Trophoblast cell (in vitro differentiated cells and primary cell): ENCODE measurements around the gene KRTAP9-3.
"Not testable (repeated sequence)": the region's sequence is repeated elsewhere in the genome, so short reads cannot be mapped to it uniquely, and the experiment has no call there.

Experiments
- DNase-seq, 2 donors: peaks; one replicate each; pipeline ENCODE4 v3.0.0-alpha.2; 2016
- H2AFZ ChIP-seq: 2 replicates; pipeline ENCODE4 v1.6.1; 2013; ENCODE audit warnings: low read length, moderate library complexity, mild to moderate bottlenecking; ENCODE audit not compliant: insufficient read depth, poor library complexity
- H2AK5ac ChIP-seq: 2 replicates; pipeline ENCODE4 v1.6.1; 2013; ENCODE audit warnings: mild to moderate bottlenecking, low read length
- H2BK120ac ChIP-seq: 2 replicates; pipeline ENCODE4 v1.6.1; 2013; ENCODE audit warnings: low read length, mild to moderate bottlenecking, moderate library complexity; ENCODE audit not compliant: insufficient read depth, poor library complexity
- H2BK12ac ChIP-seq: 2 replicates; pipeline ENCODE4 v1.6.1; 2013; ENCODE audit warnings: mild to moderate bottlenecking, low read length, moderate library complexity
- H2BK5ac ChIP-seq: 2 replicates; pipeline ENCODE4 v1.6.1; 2013; ENCODE audit warnings: low read length, low read depth, moderate library complexity, mild to moderate bottlenecking; ENCODE audit not compliant: poor library complexity
- H3K14ac ChIP-seq: 2 replicates; pipeline ENCODE4 v1.6.1; 2013; ENCODE audit warnings: mild to moderate bottlenecking, low read length
- H3K18ac ChIP-seq: 2 replicates; pipeline ENCODE4 v1.6.1; 2013; ENCODE audit warnings: mild to moderate bottlenecking, low read length
- H3K23ac ChIP-seq: 2 replicates; pipeline ENCODE4 v1.6.1; 2013; ENCODE audit warnings: low read length
- H3K27ac ChIP-seq: 2 replicates; pipeline ENCODE4 v1.5.1; 2013; ENCODE audit warnings: low read depth, mild to moderate bottlenecking, inconsistent platforms, low read length, moderate library complexity
- H3K27me3 ChIP-seq: 2 replicates; pipeline ENCODE4 v1.6.1; 2013; ENCODE audit warnings: inconsistent platforms, mild to moderate bottlenecking, low read length, moderate library complexity; ENCODE audit not compliant: insufficient read depth
- H3K36me3 ChIP-seq, 2 experiments: 1 replicate in 1 of 2; 2 replicates in 1 of 2; pipeline ENCODE4 v1.6.1; 2013; ENCODE audit warnings: low read length in 2 of 2, mild to moderate bottlenecking in 2 of 2, moderate library complexity in 1 of 2; ENCODE audit not compliant: insufficient read depth in 2 of 2, control insufficient read depth in 1 of 2
- H3K4ac ChIP-seq: 2 replicates; pipeline ENCODE4 v1.6.1; 2013; ENCODE audit warnings: low read depth, mild to moderate bottlenecking, low read length, moderate library complexity
- H3K4me1 ChIP-seq, 2 experiments: 1 replicate in 1 of 2; 2 replicates in 1 of 2; pipeline ENCODE4 v1.6.1; 2013; ENCODE audit warnings: low read length in 2 of 2, mild to moderate bottlenecking in 2 of 2, moderate library complexity in 1 of 2; ENCODE audit not compliant: insufficient read depth in 2 of 2, control insufficient read depth in 1 of 2
- H3K4me2 ChIP-seq: 2 replicates; pipeline ENCODE4 v1.6.1; 2013; ENCODE audit warnings: inconsistent platforms, mild to moderate bottlenecking, low read length, moderate library complexity
- H3K4me3 ChIP-seq: 2 replicates; pipeline ENCODE4 v1.5.1; 2013; ENCODE audit warnings: mild to moderate bottlenecking, low read depth, low read length, inconsistent platforms
- H3K79me1 ChIP-seq: one replicate; pipeline ENCODE4 v1.6.1; 2013; ENCODE audit warnings: low read length
- H3K79me2 ChIP-seq: 2 replicates; pipeline ENCODE4 v1.6.1; 2013; ENCODE audit warnings: low read length, mild to moderate bottlenecking; ENCODE audit not compliant: control insufficient read depth, insufficient read depth, poor library complexity
- H3K9ac ChIP-seq: 2 replicates; pipeline ENCODE4 v1.6.1; 2013; ENCODE audit warnings: mild to moderate bottlenecking, low read length
- H3K9me3 ChIP-seq: 2 replicates; pipeline ENCODE4 v1.6.1; 2013; ENCODE audit warnings: low read depth, mild to moderate bottlenecking, control low read depth, inconsistent platforms, low read length; ENCODE audit not compliant: insufficient read depth
- H4K12ac ChIP-seq: 2 replicates; pipeline ENCODE4 v1.6.1; 2013; ENCODE audit warnings: low read depth, mild to moderate bottlenecking, low read length, moderate library complexity
- H4K8ac ChIP-seq: 2 replicates; pipeline ENCODE4 v1.6.1; 2013; ENCODE audit warnings: low read depth, mild to moderate bottlenecking, low read length, moderate library complexity
- H4K91ac ChIP-seq: one replicate; pipeline ENCODE4 v1.6.1; 2013; ENCODE audit warnings: low read depth, mild to moderate bottlenecking, low read length, moderate library complexity
- WGBS: extraction: QIAGEN DNeasy Blood & Tissue Kit; methylation state at CpG from one replicate; pipeline ENCODE4 v1.1.7; 2013; ENCODE audit warnings: missing lambda C conversion rate; ENCODE audit not compliant: insufficient read length, insufficient coverage; ENCODE audit errors: extremely low coverage; 5-methylcytosine and 5-hydroxymethylcytosine counted together

KRTAP9-3 gene

DNA sequence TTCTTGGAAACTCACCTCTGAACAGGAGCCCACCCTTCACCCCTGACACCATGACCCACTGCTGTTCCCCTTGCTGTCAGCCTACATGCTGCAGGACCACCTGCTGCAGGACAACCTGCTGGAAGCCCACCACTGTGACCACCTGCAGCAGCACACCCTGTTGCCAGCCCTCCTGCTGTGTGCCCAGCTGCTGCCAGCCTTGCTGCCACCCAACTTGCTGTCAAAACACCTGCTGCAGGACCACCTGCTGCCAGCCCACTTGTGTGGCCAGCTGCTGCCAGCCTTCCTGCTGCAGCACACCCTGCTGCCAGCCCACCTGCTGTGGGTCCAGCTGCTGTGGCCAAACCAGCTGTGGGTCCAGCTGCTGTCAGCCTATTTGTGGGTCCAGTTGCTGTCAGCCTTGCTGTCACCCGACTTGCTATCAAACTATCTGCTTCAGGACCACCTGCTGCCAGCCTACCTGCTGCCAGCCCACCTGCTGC lies 42.4 kb upstream of the KRTAP9-3 start, which contains the start of gene KRTAP9-1:
Gene KRTAP9-1, plus strand, starts transcription at position 51 of the 482 bp plus-strand sequence. Its CDS starts 0 bp downstream, at position 51.
- not testable (repeated sequence) for H3K79me1 ChIP-seq, H3K4me2 ChIP-seq, H2AFZ ChIP-seq, H4K8ac ChIP-seq, H3K14ac ChIP-seq, H3K4me3 ChIP-seq, DNase-seq, H3K4ac ChIP-seq, H4K91ac ChIP-seq, H4K12ac ChIP-seq, H3K18ac ChIP-seq, H2BK12ac ChIP-seq, H2BK120ac ChIP-seq, H3K23ac ChIP-seq, H3K27ac ChIP-seq, H2AK5ac ChIP-seq, H3K9ac ChIP-seq, H3K36me3 ChIP-seq, H3K4me1 ChIP-seq, H3K79me2 ChIP-seq, H2BK5ac ChIP-seq, H3K9me3 ChIP-seq, H3K27me3 ChIP-seq
- no CpG with 5 or more reads among the region's 1 CpG for WGBS

DNA sequence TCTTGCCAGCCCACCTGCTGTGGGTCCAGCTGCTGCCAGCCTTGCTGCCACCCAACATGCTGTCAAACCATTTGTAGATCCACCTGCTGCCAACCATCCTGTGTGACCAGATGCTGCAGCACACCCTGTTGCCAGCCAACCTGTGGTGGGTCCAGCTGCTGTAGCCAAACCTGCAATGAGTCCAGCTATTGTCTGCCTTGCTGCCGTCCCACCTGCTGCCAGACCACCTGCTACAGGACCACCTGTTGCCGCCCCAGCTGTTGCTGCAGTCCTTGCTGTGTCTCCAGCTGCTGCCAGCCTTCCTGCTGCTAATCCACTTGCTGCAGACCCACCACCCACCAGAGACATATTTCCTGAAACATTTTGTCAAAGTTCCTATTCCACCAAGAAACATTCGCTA lies 41.9 kb upstream of the KRTAP9-3 start:
- Histone ChIP-seq H4K8ac (no peak overlapping the region), H3K27ac (no peak overlapping the region), H2BK12ac (no peak overlapping the region), H3K79me1 (no peaks in the 10 kb centered on the region), H3K9me3 (no peaks in the 10 kb centered on the region), H3K27me3 (no peaks in the 10 kb centered on the region), H3K4me2 (no peak overlapping the region), H2AK5ac (no peak overlapping the region), H2BK120ac (no peak overlapping the region), H3K18ac (no peak overlapping the region), H3K36me3 (no peaks in the 10 kb centered on the region), H3K14ac (no peak overlapping the region), H2BK5ac (no peak overlapping the region), H3K23ac (no peak overlapping the region), H4K12ac (no peak overlapping the region), H3K4ac (no peak overlapping the region), H4K91ac (no peak overlapping the region), H3K79me2 (no peaks in the 10 kb centered on the region), H2AFZ (no peak overlapping the region), H3K9ac (no peak overlapping the region), H3K4me3 (no peak overlapping the region), H3K4me1 (no peaks in the 10 kb centered on the region)
- no CpG with 5 or more reads among the region's 3 CpGs for WGBS
- no peak for DNase-seq

DNA sequence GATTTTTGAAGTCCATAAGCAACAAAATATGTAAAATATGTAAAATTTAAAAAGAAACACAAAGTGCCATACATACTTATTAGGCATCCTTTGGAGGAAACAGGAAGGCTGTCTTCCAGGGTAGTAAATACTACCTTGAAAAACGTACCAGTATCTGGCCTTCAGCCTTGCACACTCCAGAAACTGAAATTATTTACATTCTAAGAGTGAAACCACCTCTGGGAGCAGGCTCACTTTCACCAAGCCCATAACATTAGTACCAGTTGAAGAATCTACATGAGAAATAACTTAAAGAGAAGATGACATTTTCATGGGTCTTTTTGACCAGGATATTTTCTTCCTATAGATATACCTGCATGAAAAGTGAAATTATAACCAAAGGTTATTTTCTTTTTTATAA lies 36.2 kb upstream of the KRTAP9-3 start:
- no peak overlapping the region for H3K27ac ChIP-seq
- no peak overlapping the region for H2AFZ ChIP-seq
- no peak overlapping the region for H3K4me2 ChIP-seq
- H3K27me3 ChIP-seq, result no peaks in the 10 kb centered on the region
- no peak overlapping the region for H2BK5ac ChIP-seq
- no peak overlapping the region for H3K14ac ChIP-seq
- H2AK5ac ChIP-seq, result no peak overlapping the region
- no peak overlapping the region for H4K12ac ChIP-seq
- H3K4me3 ChIP-seq, result no peak overlapping the region
- H3K4ac ChIP-seq, result no peak overlapping the region
- no peaks in the 10 kb centered on the region for H3K79me1 ChIP-seq
- DNase-seq, result peak in 1 of 2 donors; percentile 2
- no peak overlapping the region for H4K8ac ChIP-seq
- H3K9me3 ChIP-seq, result no peaks in the 10 kb centered on the region
- no peak overlapping the region for H3K9ac ChIP-seq
- H3K18ac ChIP-seq, result no peak overlapping the region
- WGBS, result no CpG with 5 or more reads among the region's 1 CpG
- H4K91ac ChIP-seq, result no peak overlapping the region
- H3K23ac ChIP-seq, result no peak overlapping the region
- no peaks in the 10 kb centered on the region for H3K36me3 ChIP-seq
- no peak overlapping the region for H2BK12ac ChIP-seq
- H3K4me1 ChIP-seq, result no peaks in the 10 kb centered on the region
- no peak overlapping the region for H2BK120ac ChIP-seq
- no peaks in the 10 kb centered on the region for H3K79me2 ChIP-seq

DNA sequence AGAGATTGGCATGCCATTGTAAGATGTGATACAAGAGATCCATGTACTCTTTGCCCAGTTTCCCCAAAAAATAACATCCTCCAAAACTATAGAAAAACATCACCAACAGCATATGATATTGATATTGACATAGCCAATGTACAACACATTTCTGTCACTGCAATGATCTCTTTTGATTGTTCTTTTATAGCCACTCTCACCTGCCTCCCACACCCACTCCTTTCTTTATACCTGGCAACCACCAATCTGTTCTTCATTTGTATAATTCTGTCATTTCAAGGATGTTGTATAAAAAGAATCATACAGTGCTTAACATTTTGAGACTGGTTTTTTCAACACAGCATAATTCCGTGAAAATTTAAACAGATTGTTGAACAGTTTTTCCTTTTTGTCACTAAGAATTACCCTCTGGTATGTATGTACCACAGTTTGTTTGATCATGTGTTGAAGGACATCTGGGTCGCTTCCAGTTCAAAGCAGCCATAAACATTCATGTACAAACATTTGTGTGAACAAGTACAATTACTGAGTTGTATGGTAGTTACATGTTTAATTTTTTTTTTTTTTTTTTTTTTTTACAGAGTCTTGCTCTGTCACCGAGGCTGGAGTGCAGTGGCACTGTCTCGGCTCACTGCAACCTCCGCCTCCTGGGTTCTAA lies 32.7 kb upstream of the KRTAP9-3 start:
- no peak overlapping the region for H3K18ac ChIP-seq
- no peak overlapping the region for H3K14ac ChIP-seq
- H3K4me1 ChIP-seq, result no peaks in the 10 kb centered on the region
- no peak overlapping the region for H3K4ac ChIP-seq
- H2AK5ac ChIP-seq, result no peak overlapping the region
- H2BK120ac ChIP-seq, result no peak overlapping the region
- H4K12ac ChIP-seq, result no peak overlapping the region
- no peak overlapping the region for H4K91ac ChIP-seq
- no peak overlapping the region for H4K8ac ChIP-seq
- no peak overlapping the region for H3K4me3 ChIP-seq
- H2AFZ ChIP-seq, result no peak overlapping the region
- H3K79me2 ChIP-seq, result no peaks in the 10 kb centered on the region
- no peak overlapping the region for H3K9ac ChIP-seq
- H3K79me1 ChIP-seq, result no peaks in the 10 kb centered on the region
- no peak overlapping the region for H3K23ac ChIP-seq
- no peak overlapping the region for H3K4me2 ChIP-seq
- WGBS, result no CpG with 5 or more reads among the region's 5 CpGs
- no peaks in the 10 kb centered on the region for H3K27me3 ChIP-seq
- no peaks in the 10 kb centered on the region for H3K36me3 ChIP-seq
- no peak overlapping the region for H3K27ac ChIP-seq
- no peak for DNase-seq
- H2BK12ac ChIP-seq, result no peak overlapping the region
- H3K9me3 ChIP-seq, result no peaks in the 10 kb centered on the region
- H2BK5ac ChIP-seq, result no peak overlapping the region
